ENCODE results near the gene TEAD3. TPM values are rescaled to one million over a fixed set of nuclear protein-coding genes. Genes with fewer than 3 reads are reported as not detected.

The TEAD3 gene
- total and polyA plus RNA-seq, 7 donors, result 14.4 to 95.8 (median 50.4) TPM

DNA sequence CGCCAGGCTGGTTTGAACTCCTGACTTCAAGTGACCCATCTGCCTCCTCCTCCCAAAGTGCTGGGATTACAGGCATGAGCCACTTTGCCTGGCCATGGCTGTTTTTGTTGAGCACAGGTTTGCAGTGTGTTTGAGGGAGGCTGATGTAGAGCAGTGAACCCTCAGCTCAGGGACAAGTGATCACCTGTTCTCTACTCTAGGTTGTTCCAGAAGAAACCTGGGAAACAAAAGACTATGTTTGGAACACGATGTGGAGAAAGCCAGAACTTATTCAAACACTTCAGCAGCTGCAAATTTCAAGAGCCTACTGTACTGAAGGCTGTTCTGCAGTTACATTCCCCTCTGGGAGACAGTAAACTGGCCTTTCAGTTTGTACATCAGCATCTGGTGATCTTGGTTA is 11.1 kb upstream of the TEAD3 start:
- Histone ChIP-seq H3K27ac (no peak overlapping the region), H3K27me3 (peaks cover 17 to 82% (median 30%) of the 10 kb centered on the region in 3 donors), H3K9me3 (no peaks in the 10 kb centered on the region), H3K36me3 (no peaks in the 10 kb centered on the region), H3K4me1 (peaks cover 0 to 17% (median 10%) of the 10 kb centered on the region in 4 donors), H3K4me3 (no peak overlapping the region)
- WGBS, 2 donors, result 65 to 82% methylated on average over 2 of the region's 2 CpGs
- DNase-seq, result no peak
- intact Hi-C loops (cut with DNase I), result no loop called here
- TF ChIP-seq POLR2A (IDR thresholded peaks at IDR 0.05) (no peak), EP300 (IDR thresholded peaks at IDR 0.05) (no peak), POLR2AphosphoS5 (IDR thresholded peaks at IDR 0.05) (no peak)
- TF ChIP-seq, protein P1, sequence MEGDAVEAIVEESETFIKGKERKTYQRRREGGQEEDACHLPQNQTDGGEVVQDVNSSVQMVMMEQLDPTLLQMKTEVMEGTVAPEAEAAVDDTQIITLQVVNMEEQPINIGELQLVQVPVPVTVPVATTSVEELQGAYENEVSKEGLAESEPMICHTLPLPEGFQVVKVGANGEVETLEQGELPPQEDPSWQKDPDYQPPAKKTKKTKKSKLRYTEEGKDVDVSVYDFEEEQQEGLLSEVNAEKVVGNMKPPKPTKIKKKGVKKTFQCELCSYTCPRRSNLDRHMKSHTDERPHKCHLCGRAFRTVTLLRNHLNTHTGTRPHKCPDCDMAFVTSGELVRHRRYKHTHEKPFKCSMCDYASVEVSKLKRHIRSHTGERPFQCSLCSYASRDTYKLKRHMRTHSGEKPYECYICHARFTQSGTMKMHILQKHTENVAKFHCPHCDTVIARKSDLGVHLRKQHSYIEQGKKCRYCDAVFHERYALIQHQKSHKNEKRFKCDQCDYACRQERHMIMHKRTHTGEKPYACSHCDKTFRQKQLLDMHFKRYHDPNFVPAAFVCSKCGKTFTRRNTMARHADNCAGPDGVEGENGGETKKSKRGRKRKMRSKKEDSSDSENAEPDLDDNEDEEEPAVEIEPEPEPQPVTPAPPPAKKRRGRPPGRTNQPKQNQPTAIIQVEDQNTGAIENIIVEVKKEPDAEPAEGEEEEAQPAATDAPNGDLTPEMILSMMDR (IDR thresholded peaks at IDR 0.05), result no peak

DNA sequence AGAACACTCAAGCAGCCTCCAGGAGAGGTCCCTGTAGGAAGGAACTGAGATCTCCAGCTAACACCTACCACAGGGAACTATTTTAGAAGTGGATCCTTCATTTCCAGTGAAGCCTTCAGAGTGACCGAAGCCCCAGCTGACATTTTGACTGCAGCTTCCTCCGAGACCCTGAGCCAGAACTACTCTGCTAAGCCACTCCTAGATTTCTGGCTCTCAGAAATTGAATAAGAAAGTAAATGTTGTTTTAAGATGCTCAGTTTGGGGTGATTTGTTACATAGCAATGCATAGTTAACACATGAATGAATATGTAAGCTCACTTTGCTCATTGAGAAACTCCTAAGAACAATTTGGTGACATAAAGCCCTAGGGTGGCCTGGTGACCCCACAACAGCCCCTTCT is 10.3 kb upstream of the TEAD3 start:
- H3K27me3 ChIP-seq, result peaks cover 15 to 74% (median 27%) of the 10 kb centered on the region in 3 donors
- TF ChIP-seq POLR2AphosphoS5 (IDR thresholded peaks at IDR 0.05) (no peak), POLR2A (IDR thresholded peaks at IDR 0.05) (no peak), EP300 (IDR thresholded peaks at IDR 0.05) (no peak)
- TF ChIP-seq, protein P1 (IDR thresholded peaks at IDR 0.05), result no peak

DNA sequence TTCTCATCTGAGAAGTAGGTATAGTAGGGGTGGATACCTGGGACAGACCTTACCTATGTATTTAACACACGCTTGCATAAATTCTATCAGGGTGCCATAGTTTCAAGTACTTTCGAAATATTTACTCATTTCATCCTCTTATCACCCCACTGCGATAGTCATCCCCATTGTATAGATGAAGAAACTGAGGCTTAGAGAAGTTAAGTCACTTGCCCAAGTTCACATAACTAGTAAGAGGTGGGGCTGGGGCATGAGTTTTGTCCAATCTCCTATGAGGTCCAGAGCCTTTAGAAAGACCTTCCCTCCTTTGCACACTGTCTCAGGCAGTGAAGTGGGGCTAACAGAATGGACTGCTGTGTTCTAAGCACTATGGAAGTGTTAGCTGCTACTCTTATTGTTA is 9.7 kb upstream of the TEAD3 start:
- intact Hi-C loops (cut with DNase I), result no loop called here
- 94 to 95% methylated on average over 3 of the region's 3 CpGs for WGBS, 2 donors
- no peaks in the 10 kb centered on the region for H3K36me3 ChIP-seq
- H3K27ac ChIP-seq, result no peak overlapping the region
- H3K27me3 ChIP-seq, result peaks cover 9 to 68% (median 20%) of the 10 kb centered on the region in 3 donors
- no peak overlapping the region for H3K4me3 ChIP-seq
- TF ChIP-seq, protein P1 (IDR thresholded peaks at IDR 0.05), result no peak
- TF ChIP-seq EP300 (IDR thresholded peaks at IDR 0.05), result no peak
- TF ChIP-seq POLR2AphosphoS5 (IDR thresholded peaks at IDR 0.05), result no peak
- no peak for TF ChIP-seq POLR2A (IDR thresholded peaks at IDR 0.05)
- no peak for DNase-seq
- no peaks in the 10 kb centered on the region for H3K9me3 ChIP-seq
- H3K4me1 ChIP-seq, result peaks cover 0 to 9% (median 3%) of the 10 kb centered on the region in 4 donors

More for the DNA sequence above, 10.3 kb upstream of the TEAD3 start:
- H3K9me3 ChIP-seq, result no peaks in the 10 kb centered on the region
- DNase-seq, result no peak
- intact Hi-C loops (cut with DNase I), result no loop called here
- WGBS, 2 donors, result 96% methylated on average over 2 of the region's 2 CpGs
- H3K27ac ChIP-seq, result no peak overlapping the region
- no peaks in the 10 kb centered on the region for H3K36me3 ChIP-seq
- peaks cover 0 to 16% (median 10%) of the 10 kb centered on the region in 4 donors for H3K4me1 ChIP-seq
- no peak overlapping the region for H3K4me3 ChIP-seq

DNA sequence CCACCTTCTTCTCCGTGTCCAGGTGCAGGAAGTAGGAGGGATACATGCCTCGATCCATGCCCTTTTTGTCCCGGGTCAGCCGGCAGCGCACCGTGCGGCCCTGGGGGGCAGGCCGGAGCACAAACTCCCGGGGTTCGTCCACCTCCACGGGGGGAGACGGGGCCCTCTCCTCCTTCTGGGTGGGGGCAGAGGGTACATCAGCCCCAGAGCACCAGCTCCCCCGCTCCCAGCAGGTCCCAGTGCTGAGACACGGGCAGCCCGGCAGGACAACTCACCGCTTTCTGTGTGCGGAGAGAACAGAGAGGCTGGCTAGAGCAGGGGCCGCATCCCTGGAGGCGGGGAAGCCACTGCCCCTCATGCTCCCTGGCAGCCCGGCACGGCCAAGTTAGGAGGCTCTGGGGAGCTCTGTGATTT is 9.1 kb upstream of the TEAD3 start:
- WGBS, 2 donors, result 48 to 62% methylated on average over 21 of the region's 21 CpGs
- Histone ChIP-seq H3K27ac (no peak overlapping the region), H3K27me3 (peaks cover 4 to 62% (median 15%) of the 10 kb centered on the region in 3 donors), H3K4me1 (peaks cover 0 to 6% (median 0%) of the 10 kb centered on the region in 4 donors), H3K9me3 (no peaks in the 10 kb centered on the region), H3K36me3 (no peaks in the 10 kb centered on the region), H3K4me3 (no peak overlapping the region)
- no peak for DNase-seq
- intact Hi-C loops (cut with DNase I), result no loop called here
- TF ChIP-seq EP300 (IDR thresholded peaks at IDR 0.05) (no peak), POLR2A (IDR thresholded peaks at IDR 0.05) (no peak), POLR2AphosphoS5 (IDR thresholded peaks at IDR 0.05) (no peak)
- TF ChIP-seq, protein P1 (IDR thresholded peaks at IDR 0.05), result no peak

DNA sequence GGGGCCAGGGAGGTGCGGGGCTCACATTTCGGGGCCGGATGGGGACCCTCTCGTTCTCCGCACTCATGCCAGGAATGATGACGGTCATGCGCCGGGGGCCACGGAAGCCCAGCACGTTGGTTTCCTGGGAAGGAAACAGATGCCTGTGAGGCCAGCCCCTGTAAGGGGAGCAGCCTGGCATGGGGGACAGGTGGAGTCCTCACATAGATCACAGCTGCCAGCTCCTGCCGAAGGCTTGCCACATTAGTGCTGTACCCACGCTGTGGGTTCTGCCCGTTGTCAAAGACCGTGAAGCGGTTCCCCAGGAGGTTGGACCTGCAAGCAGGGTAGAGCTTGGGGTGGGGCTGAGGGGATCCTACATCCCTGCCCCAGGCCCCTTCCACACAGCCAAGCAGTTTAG is 6.7 kb upstream of the TEAD3 start:
- Histone ChIP-seq H3K27ac (no peak overlapping the region), H3K4me1 (peaks cover 0 to 9% (median 6%) of the 10 kb centered on the region in 4 donors), H3K4me3 (no peak overlapping the region), H3K27me3 (peaks cover 4 to 37% (median 4%) of the 10 kb centered on the region in 3 donors), H3K36me3 (no peaks in the 10 kb centered on the region), H3K9me3 (no peaks in the 10 kb centered on the region)
- intact Hi-C loops (cut with DNase I), result no loop called here
- DNase-seq, result no peak
- TF ChIP-seq, protein P1 (IDR thresholded peaks at IDR 0.05), result no peak
- TF ChIP-seq EP300 (IDR thresholded peaks at IDR 0.05) (no peak), POLR2AphosphoS5 (IDR thresholded peaks at IDR 0.05) (no peak), POLR2A (IDR thresholded peaks at IDR 0.05) (no peak)
- 43 to 68% methylated on average over 15 of the region's 15 CpGs for WGBS, 2 donors

Data from sigmoid colon (tissue), 7 donors.